Esophagus squamous epithelium (tissue), 4 donors: ENCODE results near the gene CNP.

Source experiments
- POLR2A ChIP-seq, 4 donors: fragments of 450-650 bp; IDR thresholded peaks; one replicate each; pipeline ENCODE4 v1.6.1; 2017; ENCODE audit warnings: antibody characterized with exemption in 4 of 4, mild to moderate bottlenecking in 4 of 4, moderate library complexity in 3 of 4
- TF ChIP-seq, protein P1 (sequence below), 6 experiments: fragments of 450-650 bp in 4 of 6; fragments of 200-600 bp in 2 of 6; sonication (generic) in 2 of 6; IDR thresholded peaks; one replicate each; pipeline ENCODE4 v1.5.1; 2016 to 2019; ENCODE audit warnings: antibody characterized with exemption in 6 of 6, mild to moderate bottlenecking in 4 of 6, moderate library complexity in 4 of 6

DNA sequence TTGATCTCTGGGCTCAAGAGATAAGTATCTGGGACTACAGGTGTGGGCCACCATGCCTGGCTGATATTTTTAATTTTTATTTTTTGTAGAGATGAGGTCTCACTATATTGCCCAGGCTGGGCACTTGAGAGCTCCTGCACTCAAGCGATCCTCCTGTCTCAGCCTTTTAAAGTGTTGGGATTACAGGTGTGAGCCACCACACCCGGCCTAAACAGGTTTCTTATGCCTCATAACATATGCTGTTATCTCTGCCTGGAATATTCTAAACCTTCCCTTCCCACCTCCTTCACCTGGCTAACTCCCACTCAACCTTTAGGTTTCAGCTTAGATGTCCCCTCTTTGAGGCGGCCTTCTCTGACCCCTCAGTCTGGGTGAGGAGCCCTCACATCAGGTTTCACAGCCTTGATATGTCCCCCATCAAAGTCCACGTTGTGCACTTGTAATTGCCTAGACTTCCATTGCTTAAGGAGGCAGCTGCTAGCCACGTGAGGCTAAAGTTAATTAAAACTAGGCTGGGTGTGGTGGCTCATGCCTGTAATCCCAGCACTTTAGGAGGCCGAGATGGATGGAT is 8.6 kb upstream of the CNP start:
- TF ChIP-seq, protein P1, sequence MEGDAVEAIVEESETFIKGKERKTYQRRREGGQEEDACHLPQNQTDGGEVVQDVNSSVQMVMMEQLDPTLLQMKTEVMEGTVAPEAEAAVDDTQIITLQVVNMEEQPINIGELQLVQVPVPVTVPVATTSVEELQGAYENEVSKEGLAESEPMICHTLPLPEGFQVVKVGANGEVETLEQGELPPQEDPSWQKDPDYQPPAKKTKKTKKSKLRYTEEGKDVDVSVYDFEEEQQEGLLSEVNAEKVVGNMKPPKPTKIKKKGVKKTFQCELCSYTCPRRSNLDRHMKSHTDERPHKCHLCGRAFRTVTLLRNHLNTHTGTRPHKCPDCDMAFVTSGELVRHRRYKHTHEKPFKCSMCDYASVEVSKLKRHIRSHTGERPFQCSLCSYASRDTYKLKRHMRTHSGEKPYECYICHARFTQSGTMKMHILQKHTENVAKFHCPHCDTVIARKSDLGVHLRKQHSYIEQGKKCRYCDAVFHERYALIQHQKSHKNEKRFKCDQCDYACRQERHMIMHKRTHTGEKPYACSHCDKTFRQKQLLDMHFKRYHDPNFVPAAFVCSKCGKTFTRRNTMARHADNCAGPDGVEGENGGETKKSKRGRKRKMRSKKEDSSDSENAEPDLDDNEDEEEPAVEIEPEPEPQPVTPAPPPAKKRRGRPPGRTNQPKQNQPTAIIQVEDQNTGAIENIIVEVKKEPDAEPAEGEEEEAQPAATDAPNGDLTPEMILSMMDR (IDR thresholded peaks at IDR 0.05), result no peak
- no peak for TF ChIP-seq POLR2A (IDR thresholded peaks at IDR 0.05)
